ENCODE results near the gene KIAA0319L. TPM values are rescaled to one million over a fixed set of nuclear protein-coding genes. Genes with fewer than 3 reads are reported as not detected.
A peak's percentile ranks its signal among the peaks of the same experiment; 100 is the strongest.

KIAA0319L gene
- total RNA-seq, 1 donor from 2014 or later: 50.6 TPM

DNA sequence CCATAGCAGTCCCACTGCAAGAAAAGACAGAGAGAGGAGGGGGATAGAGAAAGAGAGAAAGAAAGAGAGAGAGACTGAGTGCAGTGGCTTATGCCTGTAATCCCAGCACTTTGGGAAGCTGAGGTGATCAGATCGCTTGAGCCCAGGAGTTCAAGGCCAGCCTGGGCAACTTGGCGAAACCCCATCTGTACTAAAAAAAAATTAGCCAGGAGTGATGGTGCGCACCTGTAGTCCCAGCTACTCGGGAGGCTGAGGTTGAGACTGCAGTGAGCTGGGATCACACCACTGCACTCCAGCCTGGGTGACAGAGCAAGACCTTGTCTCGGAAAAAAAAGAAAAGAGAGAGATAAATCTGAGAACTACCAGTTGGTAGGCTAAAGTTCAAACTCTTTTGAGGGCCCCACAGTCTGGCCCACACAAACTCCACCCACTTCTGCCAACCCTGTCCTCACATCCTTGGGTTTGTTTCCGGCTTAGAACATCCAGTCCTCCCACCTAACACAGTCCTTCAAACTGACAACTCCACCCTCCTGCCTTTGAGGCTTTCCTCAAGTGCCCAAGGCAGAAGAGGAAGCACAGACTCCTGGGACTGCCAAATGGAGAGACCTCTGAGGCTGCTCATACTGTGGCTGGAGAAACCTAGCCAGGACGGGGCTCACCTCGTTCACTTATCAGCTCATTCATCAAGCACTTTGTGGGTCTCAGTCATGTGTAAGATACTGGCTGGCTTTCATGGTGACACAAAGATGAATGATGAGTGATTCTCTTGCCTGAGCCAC is 36.0 kb upstream of the KIAA0319L start:
- no peaks in the 10 kb centered on the region for H3K9me3 ChIP-seq
- H3K27ac ChIP-seq: no peak overlapping the region
- DNase-seq (ENCODE audit: extremely low spot score in 2 of 2): no peak
- no peaks in the 10 kb centered on the region for H3K36me3 ChIP-seq
- no peak overlapping the region for H3K4me3 ChIP-seq
- H3K27me3 ChIP-seq: no peaks in the 10 kb centered on the region
- intact Hi-C loops (cut with DNase I): no loop called here
- TF ChIP-seq POLR2A (IDR thresholded peaks at IDR 0.05): no peak
- TF ChIP-seq, protein P1, sequence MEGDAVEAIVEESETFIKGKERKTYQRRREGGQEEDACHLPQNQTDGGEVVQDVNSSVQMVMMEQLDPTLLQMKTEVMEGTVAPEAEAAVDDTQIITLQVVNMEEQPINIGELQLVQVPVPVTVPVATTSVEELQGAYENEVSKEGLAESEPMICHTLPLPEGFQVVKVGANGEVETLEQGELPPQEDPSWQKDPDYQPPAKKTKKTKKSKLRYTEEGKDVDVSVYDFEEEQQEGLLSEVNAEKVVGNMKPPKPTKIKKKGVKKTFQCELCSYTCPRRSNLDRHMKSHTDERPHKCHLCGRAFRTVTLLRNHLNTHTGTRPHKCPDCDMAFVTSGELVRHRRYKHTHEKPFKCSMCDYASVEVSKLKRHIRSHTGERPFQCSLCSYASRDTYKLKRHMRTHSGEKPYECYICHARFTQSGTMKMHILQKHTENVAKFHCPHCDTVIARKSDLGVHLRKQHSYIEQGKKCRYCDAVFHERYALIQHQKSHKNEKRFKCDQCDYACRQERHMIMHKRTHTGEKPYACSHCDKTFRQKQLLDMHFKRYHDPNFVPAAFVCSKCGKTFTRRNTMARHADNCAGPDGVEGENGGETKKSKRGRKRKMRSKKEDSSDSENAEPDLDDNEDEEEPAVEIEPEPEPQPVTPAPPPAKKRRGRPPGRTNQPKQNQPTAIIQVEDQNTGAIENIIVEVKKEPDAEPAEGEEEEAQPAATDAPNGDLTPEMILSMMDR (IDR thresholded peaks at IDR 0.05): no peak
- TF ChIP-seq POLR2AphosphoS5 (IDR thresholded peaks at IDR 0.05; ENCODE audit: insufficient read depth in 1 of 2, low read depth in 1 of 2): no peak
- no peaks in the 10 kb centered on the region for H3K4me1 ChIP-seq

DNA sequence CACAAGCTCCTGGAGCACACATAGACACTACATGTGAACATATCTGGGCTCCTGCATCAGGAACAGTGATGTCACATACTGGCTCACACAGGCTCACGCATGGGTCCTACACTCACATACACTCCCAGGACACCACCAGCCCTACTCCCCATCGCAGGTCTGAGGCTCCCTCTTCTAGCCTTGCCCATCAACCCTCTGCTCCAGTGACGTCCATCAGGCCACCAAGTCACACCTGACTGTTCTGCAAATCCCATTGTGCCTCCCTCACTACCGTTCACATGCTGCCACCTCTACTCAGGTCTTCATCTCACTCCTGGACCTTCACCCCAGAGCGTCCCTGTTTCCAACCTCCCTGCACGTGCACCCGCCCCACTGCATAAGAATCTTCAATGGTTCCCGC is 34.0 kb upstream of the KIAA0319L start:
- no peaks in the 10 kb centered on the region for H3K27me3 ChIP-seq
- TF ChIP-seq POLR2AphosphoS5 (IDR thresholded peaks at IDR 0.05; ENCODE audit: insufficient read depth in 1 of 2, low read depth in 1 of 2) (no peak), POLR2A (IDR thresholded peaks at IDR 0.05) (no peak)
- TF ChIP-seq, protein P1 (IDR thresholded peaks at IDR 0.05): no peak
- peak in 1 of 2 donors; percentile 46 for DNase-seq (ENCODE audit: extremely low spot score in 2 of 2)
- no peaks in the 10 kb centered on the region for H3K9me3 ChIP-seq
- intact Hi-C loops (cut with DNase I): no loop called here
- H3K36me3 ChIP-seq: no peaks in the 10 kb centered on the region
- H3K4me1 ChIP-seq: no peaks in the 10 kb centered on the region
- no peak overlapping the region for H3K4me3 ChIP-seq
- no peak overlapping the region for H3K27ac ChIP-seq

DNA sequence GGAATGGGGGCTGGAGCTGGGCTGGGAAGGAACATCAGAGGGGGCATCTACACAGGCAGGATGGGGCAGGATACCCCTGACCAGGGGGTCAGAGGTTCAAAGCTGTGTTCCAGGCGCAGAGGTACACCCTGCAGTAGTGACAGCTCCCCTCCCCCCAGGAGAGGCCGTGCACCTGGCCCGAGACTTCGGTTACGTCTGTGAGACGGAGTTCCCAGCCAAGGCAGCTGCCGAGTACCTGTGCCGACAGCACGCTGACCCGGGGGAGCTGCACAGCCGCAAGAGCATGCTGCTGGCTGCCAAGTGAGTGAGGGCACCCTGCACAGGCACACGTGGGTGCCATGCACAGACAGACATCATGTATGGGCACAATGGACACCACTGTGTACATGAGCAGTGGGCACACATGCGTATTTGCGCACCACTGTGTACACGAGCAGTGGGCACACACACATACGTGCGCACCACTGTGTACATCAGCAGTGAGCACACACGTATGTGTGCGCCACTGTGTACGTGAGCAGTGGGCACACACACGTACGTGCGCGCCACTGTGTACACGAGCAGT is 33.4 kb upstream of the KIAA0319L start:
- no peaks in the 10 kb centered on the region for H3K27me3 ChIP-seq
- no peaks in the 10 kb centered on the region for H3K36me3 ChIP-seq
- no peak overlapping the region for H3K27ac ChIP-seq
- no peaks in the 10 kb centered on the region for H3K4me1 ChIP-seq
- no peaks in the 10 kb centered on the region for H3K9me3 ChIP-seq
- intact Hi-C loops (cut with DNase I): no loop called here
- TF ChIP-seq, protein P1 (IDR thresholded peaks at IDR 0.05): no peak
- no peak for TF ChIP-seq POLR2A (IDR thresholded peaks at IDR 0.05)
- TF ChIP-seq POLR2AphosphoS5 (IDR thresholded peaks at IDR 0.05; ENCODE audit: insufficient read depth in 1 of 2, low read depth in 1 of 2): no peak
- peak in 1 of 2 donors; percentile 94 for DNase-seq (ENCODE audit: extremely low spot score in 2 of 2)
- no peak overlapping the region for H3K4me3 ChIP-seq

DNA sequence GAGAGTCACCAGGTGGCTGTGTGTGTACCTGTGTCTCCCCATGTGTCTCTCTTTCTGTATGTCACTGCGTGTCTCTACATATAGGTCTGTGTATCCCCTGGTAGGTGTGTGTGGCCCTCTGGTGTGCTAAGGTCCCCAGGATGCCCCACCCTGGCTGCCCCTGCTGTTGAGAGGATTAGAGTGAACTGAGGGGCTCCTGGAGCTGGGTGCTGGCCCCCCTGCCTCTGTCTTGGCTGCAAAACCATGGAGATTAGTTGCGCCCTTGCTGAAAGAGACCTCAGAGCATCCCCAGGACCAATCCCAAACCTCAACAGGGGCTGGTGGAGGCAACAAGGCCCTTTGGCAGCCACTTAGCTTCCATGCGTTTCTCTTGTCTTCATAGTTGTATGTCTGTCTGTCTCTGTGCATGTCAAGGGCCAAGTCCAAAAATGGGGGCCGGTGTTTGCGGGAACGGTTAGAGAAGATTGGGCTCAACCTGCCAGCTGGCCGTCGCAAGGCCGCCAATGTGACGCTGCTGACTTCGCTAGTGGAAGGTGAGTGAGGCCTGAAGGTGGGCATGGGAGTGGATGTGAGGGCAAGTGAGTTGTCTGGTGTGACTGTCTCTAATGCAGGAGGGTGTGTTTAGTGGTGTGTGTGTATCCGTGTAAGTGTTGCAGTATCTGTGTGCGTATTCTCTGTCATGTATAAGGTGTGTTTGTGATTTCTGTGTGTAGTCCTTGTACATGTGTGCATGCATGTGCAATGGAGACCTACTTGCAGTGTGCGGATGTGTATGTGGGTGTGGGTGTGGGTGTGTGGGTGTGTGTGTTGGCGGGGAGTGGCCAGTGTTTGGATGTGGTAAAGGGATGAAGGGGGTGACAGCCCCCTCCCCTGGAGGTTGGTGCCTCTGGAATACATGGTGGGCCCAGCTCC is 32.6 kb upstream of the KIAA0319L start:
- no peak for TF ChIP-seq POLR2AphosphoS5 (IDR thresholded peaks at IDR 0.05; ENCODE audit: insufficient read depth in 1 of 2, low read depth in 1 of 2)
- no peak for TF ChIP-seq POLR2A (IDR thresholded peaks at IDR 0.05)
- TF ChIP-seq, protein P1 (IDR thresholded peaks at IDR 0.05): no peak
- H3K27ac ChIP-seq: no peak overlapping the region
- intact Hi-C loops (cut with DNase I): no loop called here
- no peaks in the 10 kb centered on the region for H3K36me3 ChIP-seq
- DNase-seq (ENCODE audit: extremely low spot score in 2 of 2): peak in 1 of 2 donors; percentile 52
- no peaks in the 10 kb centered on the region for H3K4me1 ChIP-seq
- no peak overlapping the region for H3K4me3 ChIP-seq
- H3K9me3 ChIP-seq: no peaks in the 10 kb centered on the region
- no peaks in the 10 kb centered on the region for H3K27me3 ChIP-seq
